GM23338 (cell line): ENCODE results near the gene PIRT. TPM values are rescaled to one million over a fixed set of nuclear protein-coding genes. Genes with fewer than 3 reads are reported as not detected.
"Not testable (repeated sequence)": the region's sequence is repeated elsewhere in the genome, so short reads cannot be mapped to it uniquely, and the experiment has no call there.

ENCODE experiments used
- ATAC-seq: fragments of 200-7000 bp; cut with Tn5 transposase; 3 replicates; pipeline ENCODE4 v1.9.1; 2020
- DNase-seq: peaks from one replicate; pipeline ENCODE4 v3.0.0-alpha.2; 2015; ENCODE audit warnings: low spot score
- H2AFZ ChIP-seq: fragments of 200-600 bp; sonication (generic); 2 replicates; pipeline ENCODE4 v1.8.0; 2016; ENCODE audit warnings: antibody characterized with exemption, mild to moderate bottlenecking, moderate library complexity
- H3F3A ChIP-seq: fragments of 200-600 bp; sonication (generic); replicated peaks from 2 replicates; pipeline ENCODE4 v1.8.0; 2017; ENCODE audit warnings: antibody characterized with exemption, mixed run types, low read depth
- H3K27ac ChIP-seq: fragments of 200-600 bp; sonication (generic); 2 replicates; pipeline ENCODE4 v1.6.1; 2016; ENCODE audit warnings: low read depth
- H3K27me3 ChIP-seq: fragments of 200-600 bp; sonication (generic); 2 replicates; pipeline ENCODE4 v1.8.0; 2016; ENCODE audit warnings: mild to moderate bottlenecking, mixed run types, moderate library complexity; ENCODE audit not compliant: insufficient read depth
- H3K36me3 ChIP-seq: fragments of 200-600 bp; sonication (generic); 2 replicates; pipeline ENCODE4 v1.8.0; 2016; ENCODE audit warnings: mild to moderate bottlenecking; ENCODE audit not compliant: insufficient read depth
- H3K4me1 ChIP-seq: fragments of 200-600 bp; sonication (generic); 2 replicates; pipeline ENCODE4 v1.8.0; 2016; ENCODE audit warnings: mild to moderate bottlenecking, moderate library complexity; ENCODE audit not compliant: insufficient read depth
- H3K4me2 ChIP-seq: fragments of 200-600 bp; sonication (generic); 2 replicates; pipeline ENCODE4 v1.7.1; 2017; ENCODE audit warnings: mixed run types
- H3K4me3 ChIP-seq: fragments of 200-600 bp; sonication (generic); 2 replicates; pipeline ENCODE4 v1.6.1; 2016; ENCODE audit warnings: mixed run types
- H3K79me2 ChIP-seq: fragments of 200-600 bp; sonication (generic); replicated peaks from 2 replicates; pipeline ENCODE4 v1.8.0; 2017; ENCODE audit warnings: mild to moderate bottlenecking; ENCODE audit not compliant: insufficient read depth
- H3K9me2 ChIP-seq: fragments of 200-600 bp; sonication (generic); 2 replicates; pipeline ENCODE4 v1.8.0; 2017; ENCODE audit not compliant: insufficient read depth
- H4K20me1 ChIP-seq: fragments of 200-600 bp; sonication (generic); replicated peaks from 2 replicates; pipeline ENCODE4 v1.8.0; 2017; ENCODE audit warnings: mild to moderate bottlenecking; ENCODE audit not compliant: insufficient read depth
- H3K27ac Mint-ChIP-seq: 2 replicates; pipeline ENCODE4 v1.8.0; 2020; ENCODE audit warnings: inconsistent platforms, mild to moderate bottlenecking, moderate library complexity, mixed read lengths
- H3K27me3 Mint-ChIP-seq: 3 replicates; pipeline ENCODE4 v1.8.0; 2022; ENCODE audit warnings: low read depth, mild to moderate bottlenecking, moderate library complexity, mixed read lengths, inconsistent platforms; ENCODE audit not compliant: insufficient read depth, poor library complexity
- H3K36me3 Mint-ChIP-seq: 3 replicates; pipeline ENCODE4 v1.8.0; 2021; ENCODE audit warnings: low read depth, mild to moderate bottlenecking, inconsistent platforms, moderate library complexity, mixed read lengths
- H3K4me1 Mint-ChIP-seq: 3 replicates; pipeline ENCODE4 v1.8.0; 2020; ENCODE audit warnings: mild to moderate bottlenecking, inconsistent platforms, mixed read lengths
- H3K4me3 Mint-ChIP-seq: 3 replicates; pipeline ENCODE4 v1.8.0; 2021; ENCODE audit warnings: moderate library complexity, mild to moderate bottlenecking, inconsistent platforms, mixed read lengths
- H3K9me3 Mint-ChIP-seq: 3 replicates; pipeline ENCODE4 v1.8.0; 2020; ENCODE audit warnings: moderate library complexity, mild to moderate bottlenecking, inconsistent platforms, mixed read lengths
- EZH2phosphoT487 ChIP-seq: fragments of 200-600 bp; sonication (generic); IDR thresholded peaks from one replicate; pipeline ENCODE4 v1.8.1; 2018; ENCODE audit warnings: antibody characterized with exemption; ENCODE audit not compliant: unreplicated experiment
- JUNB ChIP-seq: IDR thresholded peaks from one replicate; pipeline ENCODE4 v1.6.1; 2016; ENCODE audit warnings: antibody characterized with exemption; ENCODE audit not compliant: unreplicated experiment
- POLR2AphosphoS5 ChIP-seq: IDR thresholded peaks from 2 replicates; pipeline ENCODE4 v1.6.1; 2016; ENCODE audit warnings: antibody characterized with exemption, low read depth
- STAT1 ChIP-seq: IDR thresholded peaks from one replicate; pipeline ENCODE4 v1.6.1; 2016; ENCODE audit warnings: antibody characterized with exemption; ENCODE audit not compliant: unreplicated experiment
- ZNF331 ChIP-seq: fragments of 250-450 bp; sonication (Bioruptor Pico); IDR thresholded peaks from 2 replicates; pipeline ENCODE4 v1.5.0; 2020; ENCODE audit warnings: low read depth, mild to moderate bottlenecking, moderate library complexity
- polyA plus RNA-seq: library from polyadenylated mRNA; unstranded; fragments of >200 nt; fragmentation: Nextera tagmentation; extraction: Ambion mirVana; gene quantifications from 2 replicates; pipeline ENCODE4 v1.2.1, GENCODE V29; 2016
- total RNA-seq: library from RNA; depleted of rRNA; stranded (reverse); fragments of >200 nt; shearing (Covaris generic); gene quantifications from 2 replicates; pipeline ENCODE4 v1.2.3, GENCODE V29; 2014
- TF ChIP-seq, protein P1 (sequence below): fragments of 250-450 bp; sonication (Bioruptor Pico); IDR thresholded peaks from 2 replicates; pipeline ENCODE4 v1.5.0; 2020; ENCODE audit warnings: mild to moderate bottlenecking, moderate library complexity
- TF ChIP-seq, protein P2 (sequence below), 2 experiments: fragments of 200-600 bp in 1 of 2; sonication (generic) in 1 of 2; conservative IDR thresholded peaks; 2 replicates each; pipeline versions ENCODE4 v1.5.1 to v1.6.1; 2016 to 2017; ENCODE audit warnings: antibody characterized with exemption in 2 of 2, low read depth in 2 of 2, mild to moderate bottlenecking in 2 of 2, moderate library complexity in 1 of 2
- TF ChIP-seq, protein P3 (sequence below): IDR thresholded peaks from 2 replicates; pipeline ENCODE4 v1.6.1; 2016; ENCODE audit warnings: antibody characterized with exemption

PIRT gene
- total and polyA plus RNA-seq, 2 experiments from 2014 or later: not detected

DNA sequence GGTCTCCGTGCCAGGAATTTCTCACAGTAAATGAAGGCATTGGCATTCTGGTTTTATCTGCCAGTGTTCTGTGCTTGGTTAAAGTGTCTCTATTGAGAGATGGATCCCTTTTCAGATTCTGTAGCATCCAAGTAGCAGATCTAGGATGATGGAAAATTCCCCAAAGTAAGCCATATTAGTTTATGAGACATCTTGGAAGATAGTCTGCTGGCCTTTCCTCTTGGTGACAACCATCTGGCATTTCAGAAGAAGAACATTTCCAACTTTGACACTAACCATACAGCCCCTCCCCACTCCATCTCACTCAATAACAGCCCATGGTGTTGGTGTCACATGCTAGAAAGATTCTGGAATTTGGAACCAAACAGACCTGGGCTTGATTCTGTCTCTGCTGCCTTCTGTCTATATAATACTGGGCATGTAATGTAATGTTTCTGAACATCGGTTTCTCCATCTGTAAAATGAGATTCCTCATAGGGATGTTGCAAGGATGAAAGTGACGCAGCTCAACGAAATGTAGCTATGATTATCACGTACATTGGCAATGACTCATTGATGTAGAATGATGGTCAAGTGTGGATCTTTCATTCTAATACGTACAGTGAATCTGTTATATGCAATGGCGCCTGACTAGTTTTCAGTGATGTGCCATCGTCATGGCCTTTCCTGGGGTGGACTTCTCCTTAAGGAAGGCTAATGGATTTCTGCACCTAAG lies 32.6 kb upstream of the PIRT start:
- Histone ChIP-seq H3K4me3 (no peak overlapping the region), H2AFZ (no peak overlapping the region), H3K27me3 (no peaks in the 10 kb centered on the region), H3F3A (no peaks in the 10 kb centered on the region), H3K9me2 (no peaks in the 10 kb centered on the region), H3K27ac (no peak overlapping the region), H3K4me2 (no peak overlapping the region), H3K4me1 (no peaks in the 10 kb centered on the region), H3K79me2 (no peaks in the 10 kb centered on the region), H4K20me1 (no peaks in the 10 kb centered on the region), H3K36me3 (no peaks in the 10 kb centered on the region)
- TF ChIP-seq, protein P1, sequence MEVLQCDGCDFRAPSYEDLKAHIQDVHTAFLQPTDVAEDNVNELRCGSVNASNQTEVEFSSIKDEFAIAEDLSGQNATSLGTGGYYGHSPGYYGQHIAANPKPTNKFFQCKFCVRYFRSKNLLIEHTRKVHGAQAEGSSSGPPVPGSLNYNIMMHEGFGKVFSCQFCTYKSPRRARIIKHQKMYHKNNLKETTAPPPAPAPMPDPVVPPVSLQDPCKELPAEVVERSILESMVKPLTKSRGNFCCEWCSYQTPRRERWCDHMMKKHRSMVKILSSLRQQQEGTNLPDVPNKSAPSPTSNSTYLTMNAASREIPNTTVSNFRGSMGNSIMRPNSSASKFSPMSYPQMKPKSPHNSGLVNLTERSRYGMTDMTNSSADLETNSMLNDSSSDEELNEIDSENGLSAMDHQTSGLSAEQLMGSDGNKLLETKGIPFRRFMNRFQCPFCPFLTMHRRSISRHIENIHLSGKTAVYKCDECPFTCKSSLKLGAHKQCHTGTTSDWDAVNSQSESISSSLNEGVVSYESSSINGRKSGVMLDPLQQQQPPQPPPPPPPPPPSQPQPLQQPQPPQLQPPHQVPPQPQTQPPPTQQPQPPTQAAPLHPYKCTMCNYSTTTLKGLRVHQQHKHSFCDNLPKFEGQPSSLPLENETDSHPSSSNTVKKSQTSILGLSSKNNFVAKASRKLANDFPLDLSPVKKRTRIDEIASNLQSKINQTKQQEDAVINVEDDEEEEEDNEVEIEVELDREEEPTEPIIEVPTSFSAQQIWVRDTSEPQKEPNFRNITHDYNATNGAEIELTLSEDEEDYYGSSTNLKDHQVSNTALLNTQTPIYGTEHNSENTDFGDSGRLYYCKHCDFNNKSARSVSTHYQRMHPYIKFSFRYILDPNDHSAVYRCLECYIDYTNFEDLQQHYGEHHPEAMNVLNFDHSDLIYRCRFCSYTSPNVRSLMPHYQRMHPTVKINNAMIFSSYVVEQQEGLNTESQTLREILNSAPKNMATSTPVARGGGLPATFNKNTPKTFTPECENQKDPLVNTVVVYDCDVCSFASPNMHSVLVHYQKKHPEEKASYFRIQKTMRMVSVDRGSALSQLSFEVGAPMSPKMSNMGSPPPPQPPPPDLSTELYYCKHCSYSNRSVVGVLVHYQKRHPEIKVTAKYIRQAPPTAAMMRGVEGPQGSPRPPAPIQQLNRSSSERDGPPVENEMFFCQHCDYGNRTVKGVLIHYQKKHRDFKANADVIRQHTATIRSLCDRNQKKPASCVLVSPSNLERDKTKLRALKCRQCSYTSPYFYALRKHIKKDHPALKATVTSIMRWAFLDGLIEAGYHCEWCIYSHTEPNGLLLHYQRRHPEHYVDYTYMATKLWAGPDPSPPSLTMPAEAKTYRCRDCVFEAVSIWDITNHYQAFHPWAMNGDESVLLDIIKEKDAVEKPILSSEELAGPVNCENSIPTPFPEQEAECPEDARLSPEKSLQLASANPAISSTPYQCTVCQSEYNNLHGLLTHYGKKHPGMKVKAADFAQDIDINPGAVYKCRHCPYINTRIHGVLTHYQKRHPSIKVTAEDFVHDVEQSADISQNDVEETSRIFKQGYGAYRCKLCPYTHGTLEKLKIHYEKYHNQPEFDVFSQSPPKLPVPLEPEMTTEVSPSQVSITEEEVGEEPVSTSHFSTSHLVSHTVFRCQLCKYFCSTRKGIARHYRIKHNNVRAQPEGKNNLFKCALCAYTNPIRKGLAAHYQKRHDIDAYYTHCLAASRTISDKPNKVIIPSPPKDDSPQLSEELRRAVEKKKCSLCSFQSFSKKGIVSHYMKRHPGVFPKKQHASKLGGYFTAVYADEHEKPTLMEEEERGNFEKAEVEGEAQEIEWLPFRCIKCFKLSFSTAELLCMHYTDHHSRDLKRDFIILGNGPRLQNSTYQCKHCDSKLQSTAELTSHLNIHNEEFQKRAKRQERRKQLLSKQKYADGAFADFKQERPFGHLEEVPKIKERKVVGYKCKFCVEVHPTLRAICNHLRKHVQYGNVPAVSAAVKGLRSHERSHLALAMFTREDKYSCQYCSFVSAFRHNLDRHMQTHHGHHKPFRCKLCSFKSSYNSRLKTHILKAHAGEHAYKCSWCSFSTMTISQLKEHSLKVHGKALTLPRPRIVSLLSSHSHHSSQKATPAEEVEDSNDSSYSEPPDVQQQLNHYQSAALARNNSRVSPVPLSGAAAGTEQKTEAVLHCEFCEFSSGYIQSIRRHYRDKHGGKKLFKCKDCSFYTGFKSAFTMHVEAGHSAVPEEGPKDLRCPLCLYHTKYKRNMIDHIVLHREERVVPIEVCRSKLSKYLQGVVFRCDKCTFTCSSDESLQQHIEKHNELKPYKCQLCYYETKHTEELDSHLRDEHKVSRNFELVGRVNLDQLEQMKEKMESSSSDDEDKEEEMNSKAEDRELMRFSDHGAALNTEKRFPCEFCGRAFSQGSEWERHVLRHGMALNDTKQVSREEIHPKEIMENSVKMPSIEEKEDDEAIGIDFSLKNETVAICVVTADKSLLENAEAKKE (CRISPR knock-in tag): no peak
- TF ChIP-seq POLR2AphosphoS5 (no peak), STAT1 (no peak), ZNF331 (CRISPR knock-in tag) (no peak), EZH2phosphoT487 (no peak), JUNB (no peak)
- TF ChIP-seq, protein P2, sequence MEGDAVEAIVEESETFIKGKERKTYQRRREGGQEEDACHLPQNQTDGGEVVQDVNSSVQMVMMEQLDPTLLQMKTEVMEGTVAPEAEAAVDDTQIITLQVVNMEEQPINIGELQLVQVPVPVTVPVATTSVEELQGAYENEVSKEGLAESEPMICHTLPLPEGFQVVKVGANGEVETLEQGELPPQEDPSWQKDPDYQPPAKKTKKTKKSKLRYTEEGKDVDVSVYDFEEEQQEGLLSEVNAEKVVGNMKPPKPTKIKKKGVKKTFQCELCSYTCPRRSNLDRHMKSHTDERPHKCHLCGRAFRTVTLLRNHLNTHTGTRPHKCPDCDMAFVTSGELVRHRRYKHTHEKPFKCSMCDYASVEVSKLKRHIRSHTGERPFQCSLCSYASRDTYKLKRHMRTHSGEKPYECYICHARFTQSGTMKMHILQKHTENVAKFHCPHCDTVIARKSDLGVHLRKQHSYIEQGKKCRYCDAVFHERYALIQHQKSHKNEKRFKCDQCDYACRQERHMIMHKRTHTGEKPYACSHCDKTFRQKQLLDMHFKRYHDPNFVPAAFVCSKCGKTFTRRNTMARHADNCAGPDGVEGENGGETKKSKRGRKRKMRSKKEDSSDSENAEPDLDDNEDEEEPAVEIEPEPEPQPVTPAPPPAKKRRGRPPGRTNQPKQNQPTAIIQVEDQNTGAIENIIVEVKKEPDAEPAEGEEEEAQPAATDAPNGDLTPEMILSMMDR (conservative IDR thresholded peaks at IDR 0.05; ENCODE audit: low read depth in 2 of 2): no peak
- TF ChIP-seq, protein P3, sequence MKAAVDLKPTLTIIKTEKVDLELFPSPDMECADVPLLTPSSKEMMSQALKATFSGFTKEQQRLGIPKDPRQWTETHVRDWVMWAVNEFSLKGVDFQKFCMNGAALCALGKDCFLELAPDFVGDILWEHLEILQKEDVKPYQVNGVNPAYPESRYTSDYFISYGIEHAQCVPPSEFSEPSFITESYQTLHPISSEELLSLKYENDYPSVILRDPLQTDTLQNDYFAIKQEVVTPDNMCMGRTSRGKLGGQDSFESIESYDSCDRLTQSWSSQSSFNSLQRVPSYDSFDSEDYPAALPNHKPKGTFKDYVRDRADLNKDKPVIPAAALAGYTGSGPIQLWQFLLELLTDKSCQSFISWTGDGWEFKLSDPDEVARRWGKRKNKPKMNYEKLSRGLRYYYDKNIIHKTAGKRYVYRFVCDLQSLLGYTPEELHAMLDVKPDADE: no peak
- Mint-ChIP-seq H3K27me3 (peaks cover 4% of the 10 kb centered on the region), H3K27ac (no peak overlapping the region), H3K4me1 (no peaks in the 10 kb centered on the region), H3K36me3 (peaks cover 9% of the 10 kb centered on the region; the same call in 2 of the 3 replicates), H3K9me3 (peaks cover 95% of the 10 kb centered on the region), H3K4me3 (no peak overlapping the region)
- ATAC-seq (no peak), DNase-seq (no peak)

DNA sequence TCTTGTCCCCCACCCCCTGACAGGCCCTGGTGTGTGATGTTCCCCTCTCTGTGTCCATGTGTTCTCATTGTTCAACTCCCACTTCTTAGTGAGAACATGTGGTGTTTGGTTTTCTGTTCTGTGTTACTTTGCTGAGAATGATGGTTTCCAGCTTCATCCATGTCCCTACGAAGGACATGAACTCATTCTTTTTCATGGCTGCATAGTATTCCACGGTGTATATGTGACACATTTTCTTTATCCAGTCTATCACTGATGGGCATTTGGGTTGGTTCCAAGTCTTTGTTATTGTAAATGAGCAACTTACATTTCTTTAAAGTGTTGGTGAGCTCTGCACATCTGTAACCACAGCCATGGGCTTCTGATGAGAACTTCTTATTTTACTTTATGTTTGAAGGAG lies 30.9 kb upstream of the PIRT start:
- H2AFZ ChIP-seq, H3K27ac ChIP-seq, H4K20me1 ChIP-seq, H3K4me2 ChIP-seq, ATAC-seq, DNase-seq, H3K27me3 ChIP-seq, H3K9me2 ChIP-seq, H3K27ac Mint-ChIP-seq, H3K36me3 ChIP-seq, H3K79me2 ChIP-seq, H3K4me1 Mint-ChIP-seq, H3F3A ChIP-seq, H3K4me1 ChIP-seq, H3K27me3 Mint-ChIP-seq, H3K4me3 Mint-ChIP-seq, H3K4me3 ChIP-seq: not testable (repeated sequence)
- Mint-ChIP-seq H3K36me3 (peaks cover 18% of the 10 kb centered on the region), H3K9me3 (peaks cover 98% of the 10 kb centered on the region)
